GM19099 (cell line): Measurements from ENCODE around the gene HSD17B8.

ENCODE experiments used
- POLR2A ChIP-seq: IDR thresholded peaks from 3 replicates; pipeline ENCODE4 v1.6.1; 2011; ENCODE audit warnings: low read depth; ENCODE audit not compliant: insufficient read length; ENCODE audit errors: extremely low read depth

The HSD17B8 gene

DNA sequence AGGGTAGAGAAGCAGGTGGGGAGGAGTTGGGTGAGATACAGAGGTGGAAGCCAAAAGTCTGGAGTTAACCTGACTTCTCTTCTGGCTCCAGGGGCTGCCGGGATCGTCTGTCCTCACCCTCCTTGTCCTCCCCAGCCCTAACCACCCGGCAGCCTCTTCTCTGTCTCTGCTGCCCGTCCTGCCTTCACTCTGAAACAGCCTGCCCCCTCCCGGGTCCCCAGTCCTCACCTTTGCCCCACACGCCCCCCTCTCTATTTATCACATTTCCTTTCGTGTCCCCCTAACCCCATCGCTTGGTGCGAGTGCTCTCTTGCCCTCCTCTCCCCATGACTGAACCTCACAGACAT, 9.5 kb downstream of the HSD17B8 start:
- TF ChIP-seq POLR2A = no peak

DNA sequence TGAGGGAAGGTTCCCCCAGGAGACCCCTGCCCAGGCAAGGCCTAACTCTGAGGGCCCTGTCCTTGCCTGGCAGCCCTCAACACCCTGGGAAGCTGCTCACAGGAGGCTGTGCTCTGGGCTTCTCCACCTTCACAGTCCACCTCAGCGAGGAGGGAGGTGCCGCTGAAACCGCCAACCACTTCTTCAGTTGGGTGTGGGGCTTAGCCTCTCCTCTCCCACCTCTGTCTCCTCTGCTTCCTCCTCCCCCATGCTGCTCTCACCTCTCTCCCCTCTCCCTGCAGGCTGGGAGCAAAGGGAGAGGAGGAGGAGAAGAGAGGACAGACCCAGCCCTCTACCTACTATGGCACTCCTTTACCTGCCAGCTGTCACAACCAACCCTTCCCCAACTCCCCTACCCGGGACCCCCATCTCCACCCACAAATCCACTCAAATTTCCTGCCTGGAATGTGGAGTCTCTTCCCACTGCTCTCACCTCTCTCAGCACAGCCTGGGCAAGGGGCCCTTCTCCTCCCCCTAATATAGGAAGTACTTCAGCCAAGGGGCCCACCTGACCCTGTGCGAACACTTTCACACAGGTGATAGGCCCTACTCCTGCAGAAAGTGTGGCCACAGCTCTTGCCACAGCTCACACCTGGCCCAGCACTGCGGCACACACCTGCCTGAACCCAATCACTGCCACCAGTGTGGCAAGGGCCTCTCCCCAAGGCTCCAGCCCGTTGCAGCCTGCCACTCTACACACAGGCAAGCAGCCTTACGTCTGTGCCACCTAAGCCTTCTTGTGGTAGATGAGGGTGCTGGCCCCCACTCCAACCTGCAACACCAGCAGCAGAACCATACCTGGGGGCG, 11.0 kb downstream of the HSD17B8 start:
- TF ChIP-seq POLR2A = no peak

DNA sequence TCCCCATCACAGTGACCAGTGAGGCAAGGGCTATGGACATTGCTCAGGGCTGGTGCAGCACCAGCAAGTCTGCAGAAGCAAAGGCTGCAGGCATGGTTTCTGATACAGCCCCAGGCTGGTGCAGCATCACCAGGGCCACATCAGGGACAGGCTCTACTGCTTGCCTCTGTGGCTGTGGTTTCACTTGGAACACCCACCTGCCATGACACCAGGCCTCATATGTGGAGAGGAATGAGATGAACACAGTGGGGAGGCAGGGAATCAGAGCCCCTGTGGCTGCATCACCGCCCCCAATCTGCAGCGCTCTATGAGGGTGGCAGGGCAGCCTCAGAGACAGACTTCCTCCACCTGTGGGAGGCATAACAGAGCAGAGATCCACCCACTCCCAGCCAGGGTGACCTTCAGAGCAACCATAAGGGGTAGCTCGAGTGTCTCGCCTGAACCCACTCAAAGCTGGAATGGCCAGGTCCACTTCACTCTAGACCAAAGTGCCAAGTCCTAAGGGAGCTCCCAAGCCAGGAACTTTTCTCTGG, 11.7 kb downstream of the HSD17B8 start:
- no peak for TF ChIP-seq POLR2A

DNA sequence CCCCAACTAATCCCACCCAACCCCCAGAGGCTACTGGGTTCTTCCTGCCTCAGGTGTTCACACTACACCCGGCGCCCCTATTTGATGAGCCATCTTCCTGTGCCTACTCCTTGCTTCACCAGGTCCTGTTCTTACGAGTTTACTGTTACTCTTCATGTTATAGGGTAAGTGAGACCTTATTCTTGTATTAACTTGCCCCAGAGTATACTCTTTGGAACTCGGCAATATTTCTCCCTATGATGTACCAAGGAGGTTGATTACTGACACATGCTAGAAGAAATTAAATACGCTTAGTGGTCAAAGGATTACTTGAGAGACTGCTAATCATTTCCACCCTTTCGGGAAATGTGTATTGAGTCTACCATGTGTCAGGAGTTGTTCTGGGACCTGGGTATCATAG, 12.8 kb downstream of the HSD17B8 start:
- no peak for TF ChIP-seq POLR2A

DNA sequence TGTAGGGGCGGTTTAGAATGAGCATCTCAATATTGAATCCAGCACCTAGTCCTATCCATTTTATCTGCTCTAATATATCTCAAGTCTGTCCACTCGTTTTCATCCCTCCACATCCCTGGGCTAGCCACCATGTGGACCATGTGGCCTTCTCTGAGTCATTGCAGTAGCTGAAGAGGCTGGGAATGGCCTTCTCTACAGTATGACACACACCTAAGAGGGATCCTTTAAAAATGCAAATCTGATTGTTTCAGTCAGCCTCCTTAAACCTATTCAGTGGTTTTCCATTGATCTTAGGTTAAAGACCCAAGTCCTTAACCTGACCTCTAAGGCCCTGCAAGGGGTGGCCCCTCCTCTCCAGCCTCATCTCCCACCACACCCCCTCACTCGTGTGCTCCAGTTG, 13.2 kb downstream of the HSD17B8 start:
- no peak for TF ChIP-seq POLR2A

DNA sequence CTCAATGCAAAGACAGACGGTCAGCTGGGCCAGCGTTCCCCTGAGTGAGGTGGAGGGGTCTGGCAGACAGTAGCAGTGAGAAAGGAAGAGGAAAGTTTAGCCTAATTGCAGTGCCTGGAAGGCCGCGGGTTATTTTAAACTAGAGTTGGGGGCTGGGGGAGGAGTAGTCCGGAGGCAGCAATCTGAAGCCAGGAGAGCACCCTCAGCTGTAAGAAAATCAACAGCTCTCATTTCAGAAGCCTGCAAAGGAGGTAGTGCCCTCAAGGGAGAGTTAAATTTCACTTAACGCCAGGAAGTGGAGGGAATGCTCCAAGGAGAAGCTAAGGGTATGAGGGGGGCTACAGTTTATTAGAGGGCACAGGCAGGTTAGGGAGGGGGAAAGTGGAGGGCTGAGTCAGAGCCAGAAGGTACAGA, 30.8 kb downstream of the HSD17B8 start:
- TF ChIP-seq POLR2A = no peak

DNA sequence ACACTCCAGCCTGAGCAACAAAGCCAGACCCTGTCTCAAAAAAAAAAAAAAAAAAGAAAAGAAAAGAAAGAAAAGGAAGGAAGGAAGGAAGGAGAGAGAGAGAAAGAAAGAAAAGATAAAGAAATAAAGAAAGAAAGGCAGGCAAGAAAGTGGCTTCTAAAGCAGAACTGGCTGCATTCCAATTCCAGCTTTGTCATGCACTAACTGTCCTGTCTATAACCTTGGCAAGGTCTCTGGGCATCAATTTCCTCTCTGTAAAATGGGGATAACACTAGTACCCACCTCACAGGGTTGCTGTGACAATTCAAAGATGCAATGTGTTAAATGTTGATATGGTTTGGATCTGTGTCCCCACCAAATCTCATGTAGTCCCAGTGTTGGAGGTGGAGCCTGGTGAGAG, 31.9 kb downstream of the HSD17B8 start:
- no peak for TF ChIP-seq POLR2A

DNA sequence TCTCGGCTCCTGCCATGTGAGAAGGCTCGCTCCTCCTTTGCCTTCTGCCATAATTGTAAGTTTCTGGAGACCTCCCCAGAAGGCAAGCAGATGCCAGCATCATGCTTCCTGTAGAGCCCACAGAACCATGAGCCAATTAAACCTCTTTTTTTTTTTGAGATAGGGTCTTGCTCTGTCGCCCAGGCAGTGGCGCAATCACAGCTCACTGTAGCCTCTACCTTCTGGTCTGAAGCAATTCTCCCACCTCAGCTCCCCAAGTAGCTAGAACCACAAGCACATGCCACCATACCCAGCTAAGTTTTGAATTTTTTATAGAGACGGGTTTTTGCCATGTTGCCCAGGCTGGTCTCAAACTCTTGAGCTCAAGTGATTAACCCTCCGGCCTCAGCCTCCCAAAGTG, 32.4 kb downstream of the HSD17B8 start:
- TF ChIP-seq POLR2A = no peak

DNA sequence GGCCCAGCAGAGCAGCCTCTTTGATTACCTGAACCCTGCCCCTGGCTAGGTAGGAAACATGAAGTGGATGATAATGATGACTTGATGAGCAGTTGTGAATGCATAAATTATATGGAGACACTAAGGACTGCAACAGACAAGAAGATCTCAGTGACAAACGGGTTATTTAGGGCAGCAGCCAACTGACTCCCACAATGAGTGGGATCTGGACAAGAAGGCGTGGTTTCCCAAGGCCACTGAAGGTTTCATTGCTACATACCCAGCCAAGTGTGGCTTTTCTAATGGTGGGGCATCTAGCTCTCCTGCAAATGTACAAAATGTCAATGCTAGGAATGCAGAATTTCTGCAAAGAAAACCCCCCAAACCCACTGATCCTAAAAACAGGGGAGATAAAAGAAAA, 33.3 kb downstream of the HSD17B8 start:
- no peak for TF ChIP-seq POLR2A

DNA sequence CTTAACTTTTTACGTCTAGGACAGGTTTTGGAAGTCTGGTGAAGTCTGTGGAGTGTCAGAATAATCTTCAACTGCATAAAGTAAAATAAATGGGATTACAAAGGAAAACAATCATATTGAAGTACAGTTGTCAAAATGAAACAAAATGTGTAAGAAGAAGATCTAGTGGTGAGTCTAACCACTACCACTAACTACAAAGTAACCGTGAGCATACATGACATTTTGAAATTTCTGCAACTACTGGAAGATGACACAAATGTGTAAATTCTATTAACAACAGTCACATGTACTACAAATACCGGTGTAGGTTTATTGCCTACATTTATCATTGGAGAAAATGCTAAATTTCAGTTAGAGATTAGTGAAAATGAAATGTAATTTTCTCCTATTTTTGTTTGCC, 37.5 kb downstream of the HSD17B8 start:
- TF ChIP-seq POLR2A = no peak

DNA sequence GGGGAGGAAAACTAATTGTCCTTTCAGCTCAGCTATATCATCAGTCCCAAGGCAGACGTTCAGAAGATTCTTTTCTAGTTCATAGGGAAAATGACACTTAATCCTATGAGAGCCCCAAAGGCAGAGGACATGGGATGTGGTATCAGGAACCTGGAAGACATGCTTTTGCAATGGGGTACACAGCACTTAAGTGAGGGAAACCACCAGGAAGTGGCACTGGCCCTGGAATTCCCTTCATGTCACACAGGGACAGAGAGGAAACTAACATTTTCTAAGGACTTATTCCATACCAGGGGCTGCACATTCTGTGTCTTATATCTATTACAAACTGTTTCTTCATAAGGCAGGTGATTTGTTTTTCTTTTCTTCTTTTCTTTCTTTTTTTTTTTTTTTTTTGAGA, 39.0 kb downstream of the HSD17B8 start:
- no peak for TF ChIP-seq POLR2A

DNA sequence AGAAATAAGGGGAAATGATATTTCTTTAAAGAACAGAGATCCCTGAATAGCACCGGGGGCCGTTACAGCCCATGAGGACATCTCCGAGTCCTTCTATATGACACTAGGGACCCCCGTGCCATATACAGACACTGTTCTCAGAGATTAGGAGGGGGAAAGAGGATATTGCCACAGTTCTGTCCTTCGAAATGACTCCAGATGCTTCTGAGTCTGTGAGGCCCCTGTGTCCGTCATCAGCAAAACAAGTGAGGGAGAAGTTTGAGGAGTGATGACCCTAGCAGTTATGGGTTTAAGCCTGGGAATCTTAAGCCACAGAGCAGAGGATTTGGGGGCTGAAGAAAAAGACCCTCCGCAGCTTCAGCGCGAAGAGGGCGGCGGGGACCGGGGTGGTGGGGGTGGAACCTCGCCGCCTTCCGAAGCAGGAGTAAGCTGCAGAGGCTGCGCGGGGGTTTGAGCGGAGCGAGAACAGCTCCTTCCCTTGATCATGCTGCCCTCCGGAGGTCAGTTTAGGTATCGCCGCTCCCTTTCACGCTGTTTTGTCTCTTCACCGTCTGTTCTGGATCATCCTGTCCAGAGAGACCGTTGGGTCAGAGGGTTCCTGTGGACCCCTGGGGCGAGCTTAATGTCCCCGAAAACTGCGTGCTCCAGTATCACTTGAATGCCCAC, 43.7 kb downstream of the HSD17B8 start:
- peak; percentile 11 for TF ChIP-seq POLR2A

DNA sequence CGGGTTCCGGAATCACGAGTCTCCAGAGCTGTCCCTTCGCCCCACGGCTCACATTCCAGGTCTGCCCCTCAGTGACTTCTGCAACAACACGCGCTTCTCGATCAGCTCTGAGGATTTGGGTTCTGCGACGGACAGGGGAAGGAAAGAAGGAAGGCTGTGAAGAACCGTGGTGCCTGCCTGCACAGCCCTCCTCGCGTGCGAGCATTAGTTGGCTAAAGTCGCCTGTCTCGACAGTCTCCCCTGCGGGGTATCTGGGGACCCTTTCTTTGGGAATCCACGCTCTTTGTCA, 44.1 kb downstream of the HSD17B8 start:
- no peak for TF ChIP-seq POLR2A

DNA sequence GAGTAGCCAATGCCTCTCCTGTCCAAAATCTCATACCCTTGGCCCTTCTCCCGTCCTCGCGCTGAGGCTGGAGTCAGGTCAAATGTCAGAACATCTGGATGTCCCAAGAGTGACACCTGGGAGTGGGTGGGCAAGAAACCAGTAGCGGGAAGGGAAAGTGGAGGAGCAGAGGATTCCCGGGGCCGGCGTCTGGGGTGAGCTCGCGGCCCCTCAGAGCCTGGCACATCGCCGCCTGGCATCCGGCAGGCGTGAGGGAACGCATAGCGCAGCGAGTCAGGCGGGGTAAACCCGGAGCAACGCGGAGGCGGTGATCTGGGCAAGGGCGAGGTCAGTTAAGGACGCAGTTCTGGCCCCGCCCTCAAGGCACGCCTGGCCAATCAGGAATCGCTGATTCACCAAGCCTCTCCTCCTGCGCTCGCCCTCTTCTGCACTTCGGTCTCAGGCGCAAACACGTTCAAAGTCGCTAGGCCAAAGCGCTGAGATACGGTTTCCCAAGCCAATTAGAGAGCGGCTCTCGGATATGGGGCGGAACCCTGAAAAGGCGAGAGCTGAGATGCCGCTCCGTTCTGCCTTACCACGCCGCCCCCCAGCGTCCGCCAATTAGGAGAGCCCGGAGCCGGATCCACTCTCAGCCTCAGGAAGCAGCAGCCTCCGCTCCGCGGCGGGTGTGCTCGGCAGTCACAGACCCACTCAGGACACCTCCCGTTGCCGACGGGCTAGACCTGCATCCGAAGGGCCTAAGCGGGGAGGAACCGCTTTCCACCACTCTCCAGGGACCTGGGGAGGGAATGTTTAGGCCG, 44.7 kb downstream of the HSD17B8 start:
- peak; percentile 93 for TF ChIP-seq POLR2A

DNA sequence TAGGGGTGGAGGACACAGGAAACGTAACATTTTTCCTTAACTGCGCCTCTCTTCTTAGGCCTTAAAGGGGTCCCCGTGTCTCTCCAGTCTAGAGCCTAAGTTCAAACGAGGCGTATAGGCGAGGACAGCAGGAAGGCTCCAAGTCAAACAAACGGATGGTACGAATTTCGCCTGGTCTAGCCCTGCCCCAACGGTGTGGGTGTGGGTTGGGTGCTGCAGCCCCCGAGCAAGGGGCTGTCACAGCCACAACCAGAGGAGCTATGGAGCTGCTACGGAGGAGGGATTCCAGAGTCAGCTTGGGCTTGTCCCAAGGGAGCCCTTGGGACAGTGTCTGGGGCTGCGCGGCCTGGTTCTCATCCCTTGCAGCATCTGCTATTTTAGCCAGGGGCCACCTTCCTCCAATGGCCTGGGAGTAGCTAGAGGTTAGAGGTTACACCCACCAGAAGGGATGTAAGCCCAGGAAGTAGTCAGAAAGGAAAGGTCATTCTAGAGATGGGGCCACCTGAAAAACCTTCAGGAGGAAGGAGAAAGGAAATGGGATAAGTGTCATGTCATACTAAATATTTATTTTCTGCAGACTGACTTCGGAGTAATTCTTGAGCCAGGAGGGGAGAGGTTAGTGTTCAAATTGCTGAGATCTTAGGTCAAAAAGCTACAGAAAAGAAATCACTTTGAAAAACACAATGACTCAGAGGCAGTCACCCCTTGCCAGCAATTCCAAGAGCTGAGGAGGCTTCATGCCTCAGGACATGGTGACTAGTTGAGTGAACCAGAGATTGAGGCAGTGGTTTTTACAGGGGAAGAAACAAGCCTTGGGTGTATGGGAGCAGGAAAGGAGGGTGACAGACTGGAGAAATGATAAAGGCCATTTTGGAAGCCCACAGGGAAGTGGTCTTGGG, 45.5 kb downstream of the HSD17B8 start:
- TF ChIP-seq POLR2A = no peak
